ENCODE measurements around the gene FZD1.
A peak's percentile ranks its signal among the peaks of the same experiment; 100 is the strongest.

Gene FZD1

GRCh38 chr7:91263384-91264045, 718 bp upstream of the FZD1 start:
- Histone ChIP-seq H3K4me1 (no peaks in the 10 kb centered on the region), H3K27me3 (peaks cover 22% of the 10 kb centered on the region), H3K36me3 (no peaks in the 10 kb centered on the region), H3K4me3 (ENCODE audit: low read depth, low read length) (peak overlapping the region; percentile 67), H3K9me3 (no peaks in the 10 kb centered on the region)
- TF ChIP-seq CTCF (IDR thresholded peaks at IDR 0.05; ENCODE audit: low read depth, low read length): no peak
- DNase-seq: peak; percentile 51

GRCh38 chr7:91264924-91265681, 870 bp downstream of the FZD1 start:
- peak; percentile 42 for DNase-seq
- Histone ChIP-seq H3K9me3 (no peaks in the 10 kb centered on the region), H3K4me1 (no peaks in the 10 kb centered on the region), H3K4me3 (ENCODE audit: low read depth, low read length) (peak overlapping the region; percentile 67), H3K27me3 (peaks cover 22% of the 10 kb centered on the region), H3K36me3 (no peaks in the 10 kb centered on the region)
- TF ChIP-seq CTCF (IDR thresholded peaks at IDR 0.05; ENCODE audit: low read depth, low read length): no peak

- DNase-seq: no peak
- H3K36me3 ChIP-seq: no peaks in the 10 kb centered on the region
- H3K4me1 ChIP-seq: no peaks in the 10 kb centered on the region
- H3K9me3 ChIP-seq: no peaks in the 10 kb centered on the region
- peaks cover 22% of the 10 kb centered on the region for H3K27me3 ChIP-seq
- no peak for TF ChIP-seq CTCF (IDR thresholded peaks at IDR 0.05; ENCODE audit: low read depth, low read length)
- no peak overlapping the region; the same call in 1 of the 2 replicates for H3K4me3 ChIP-seq (ENCODE audit: low read depth, low read length)
Measured at GRCh38 chr7:91265693-91266066, 1.4 kb downstream of the FZD1 start.

- no peak overlapping the region for H3K4me3 ChIP-seq (ENCODE audit: low read depth, low read length)
- peaks cover 22% of the 10 kb centered on the region for H3K27me3 ChIP-seq
- no peaks in the 10 kb centered on the region for H3K36me3 ChIP-seq
- DNase-seq: no peak
- no peaks in the 10 kb centered on the region for H3K4me1 ChIP-seq
- no peaks in the 10 kb centered on the region for H3K9me3 ChIP-seq
- TF ChIP-seq CTCF (IDR thresholded peaks at IDR 0.05; ENCODE audit: low read depth, low read length): no peak
Measured at GRCh38 chr7:91266067-91266688, 1.9 kb downstream of the FZD1 start.

GRCh38 chr7:91266689-91267090, 2.5 kb downstream of the FZD1 start:
- H3K36me3 ChIP-seq: no peaks in the 10 kb centered on the region
- no peak overlapping the region for H3K4me3 ChIP-seq (ENCODE audit: low read depth, low read length)
- no peaks in the 10 kb centered on the region for H3K9me3 ChIP-seq
- H3K4me1 ChIP-seq: no peaks in the 10 kb centered on the region
- no peak for TF ChIP-seq CTCF (IDR thresholded peaks at IDR 0.05; ENCODE audit: low read depth, low read length)
- DNase-seq: no peak
- H3K27me3 ChIP-seq: peaks cover 22% of the 10 kb centered on the region
